IMR-90 (cell line): ENCODE results near the gene TTC23L. TPM values are rescaled to one million over a fixed set of nuclear protein-coding genes. Genes with fewer than 3 reads are reported as not detected.

ENCODE experiments used
- ATAC-seq: fragments of 200-7000 bp; cut with Tn5 transposase; 2 replicates; pipeline ENCODE4 v1.9.1; 2020; ENCODE audit warnings: low read depth, mild to moderate bottlenecking, moderate library complexity
- BruUV-seq: library from RNA; stranded (reverse); fragments of 400-500 nt; replicated peaks from 2 replicates; lab custom pipeline; 2021; lab: Mats Ljungman, UMichigan
- CTCF ChIA-PET: fragments of 300-600 bp; formaldehyde crosslinking; extraction: SDS; loops from one replicate; lab custom pipeline; 2021; ENCODE audit warnings: antibody characterized with exemption; lab: Yijun Ruan, JAX
- POLR2A ChIA-PET: fragments of 300-600 bp; sonication (Branson Sonifier 250); formaldehyde crosslinking; loops from one replicate; lab custom pipeline; 2022; ENCODE audit warnings: antibody characterized with exemption; ENCODE audit not compliant: unreplicated experiment; lab: Charles Lee
- DNase-seq: peaks from one replicate; pipeline ENCODE4 v3.0.0; 2013
- H2AFZ ChIP-seq: replicated peaks from 2 replicates; pipeline ENCODE3; 2013; ENCODE audit warnings: low read length, mild to moderate bottlenecking; ENCODE audit not compliant: poor library complexity
- H2AK5ac ChIP-seq: 2 replicates; pipeline ENCODE4 v1.6.1; 2013; ENCODE audit warnings: low read depth, low read length, inconsistent platforms
- H2AK9ac ChIP-seq: replicated peaks from 2 replicates; pipeline ENCODE3; 2013; ENCODE audit warnings: mild to moderate bottlenecking, low read depth, low read length, moderate library complexity; ENCODE audit not compliant: poor library complexity
- H2BK120ac ChIP-seq: 2 replicates; pipeline ENCODE4 v1.6.1; 2013; ENCODE audit warnings: low read depth, low read length, inconsistent platforms
- H2BK15ac ChIP-seq: 3 replicates; pipeline ENCODE4 v1.6.1; 2013; ENCODE audit warnings: low read depth, low read length, inconsistent platforms
- H2BK20ac ChIP-seq: 2 replicates; pipeline ENCODE4 v1.6.1; 2013; ENCODE audit warnings: low read depth, mild to moderate bottlenecking, inconsistent platforms, low read length, moderate library complexity
- H2BK5ac ChIP-seq: 2 replicates; pipeline ENCODE4 v1.6.1; 2013; ENCODE audit warnings: mild to moderate bottlenecking, low read depth, low read length, inconsistent platforms; ENCODE audit not compliant: poor library complexity, severe bottlenecking
- H3K14ac ChIP-seq: replicated peaks from 2 replicates; pipeline ENCODE4 v1.6.1; 2013; ENCODE audit warnings: low read depth, low read length, inconsistent platforms
- H3K18ac ChIP-seq: 2 replicates; pipeline ENCODE4 v1.6.1; 2013; ENCODE audit warnings: low read depth, low read length, control low read depth
- H3K23ac ChIP-seq: 2 replicates; pipeline ENCODE4 v1.6.1; 2013; ENCODE audit warnings: low read depth, low read length, inconsistent platforms
- H3K27ac ChIP-seq: 2 replicates; pipeline ENCODE4 v1.5.1; 2013; ENCODE audit warnings: mild to moderate bottlenecking, control low read depth, low read length; ENCODE audit not compliant: insufficient read depth
- H3K27me3 ChIP-seq: 2 replicates; pipeline ENCODE4 v1.6.1; 2013; ENCODE audit warnings: low read length; ENCODE audit not compliant: control insufficient read depth, insufficient read depth
- H3K36me3 ChIP-seq: 2 replicates; pipeline ENCODE4 v1.6.1; 2013; ENCODE audit warnings: low read length, mixed read lengths; ENCODE audit not compliant: control insufficient read depth, insufficient read depth
- H3K4ac ChIP-seq: 2 replicates; pipeline ENCODE4 v1.6.1; 2013; ENCODE audit warnings: low read depth, low read length, inconsistent platforms
- H3K4me1 ChIP-seq: 2 replicates; pipeline ENCODE4 v1.6.1; 2013; ENCODE audit warnings: low read length, mixed read lengths; ENCODE audit not compliant: control insufficient read depth, insufficient read depth
- H3K4me2 ChIP-seq: 2 replicates; pipeline ENCODE4 v1.6.1; 2013; ENCODE audit warnings: low read depth, mild to moderate bottlenecking, control low read depth, low read length, moderate library complexity
- H3K4me3 ChIP-seq: 2 replicates; pipeline ENCODE4 v1.5.1; 2013; ENCODE audit warnings: low read depth, mild to moderate bottlenecking, control low read depth, low read length, moderate library complexity; ENCODE audit not compliant: insufficient read depth
- H3K56ac ChIP-seq: 2 replicates; pipeline ENCODE4 v1.6.1; 2013; ENCODE audit warnings: low read length, inconsistent platforms; ENCODE audit not compliant: insufficient read depth; ENCODE audit errors: extremely low read depth
- H3K79me1 ChIP-seq, 2 experiments: 2 replicates each; pipeline ENCODE4 v1.6.1; 2013; ENCODE audit warnings: low read length in 2 of 2, inconsistent platforms in 1 of 2, low read depth in 1 of 2
- H3K9ac ChIP-seq: 2 replicates; pipeline ENCODE4 v1.6.1; 2013; ENCODE audit warnings: low read depth, low read length, control low read depth
- H3K9me1 ChIP-seq: 2 replicates; pipeline ENCODE4 v1.6.1; 2013; ENCODE audit warnings: low read length, inconsistent platforms; ENCODE audit not compliant: insufficient read depth
- H3K9me3 ChIP-seq: 2 replicates; pipeline ENCODE4 v1.6.1; 2013; ENCODE audit warnings: low read length; ENCODE audit not compliant: control insufficient read depth, insufficient read depth
- H4K20me1 ChIP-seq: 2 replicates; pipeline ENCODE4 v1.6.1; 2013; ENCODE audit warnings: low read length, inconsistent platforms; ENCODE audit not compliant: insufficient read depth
- H4K5ac ChIP-seq: 2 replicates; pipeline ENCODE4 v1.6.1; 2013; ENCODE audit warnings: mild to moderate bottlenecking, low read depth, low read length, control low read depth
- H4K8ac ChIP-seq, 2 experiments: 2 replicates each; pipeline ENCODE4 v1.6.1; 2013; ENCODE audit warnings: low read depth in 2 of 2, low read length in 2 of 2, control low read depth in 1 of 2, inconsistent platforms in 1 of 2
- H4K91ac ChIP-seq: 2 replicates; pipeline ENCODE4 v1.6.1; 2013; ENCODE audit warnings: low read depth, low read length, inconsistent platforms; ENCODE audit not compliant: insufficient read depth
- CEBPB ChIP-seq: IDR thresholded peaks from 2 replicates; pipeline ENCODE4 v1.6.1; 2012; ENCODE audit warnings: low read depth, low read length, improper control_type of control experiment
- CHD1 ChIP-seq: IDR thresholded peaks from 2 replicates; pipeline ENCODE4 v1.6.1; 2012; ENCODE audit warnings: low read depth, low read length, improper control_type of control experiment
- CTCF ChIP-seq: conservative IDR thresholded peaks from 2 replicates; pipeline ENCODE4 v1.5.1; 2012; ENCODE audit warnings: mild to moderate bottlenecking, low read depth, low read length, improper control_type of control experiment
- FOS ChIP-seq: fragments of 150-350 bp; IDR thresholded peaks from 2 replicates; pipeline ENCODE4 v1.6.1; 2016; ENCODE audit warnings: low read depth, low read length
- MAFK ChIP-seq: IDR thresholded peaks from 2 replicates; pipeline ENCODE4 v1.6.1; 2012; ENCODE audit warnings: low read depth, low read length, improper control_type of control experiment
- MAZ ChIP-seq: IDR thresholded peaks from 2 replicates; pipeline ENCODE4 v1.6.1; 2012; ENCODE audit warnings: low read depth, mild to moderate bottlenecking, low read length, improper control_type of control experiment, moderate library complexity, borderline replicate concordance
- MXI1 ChIP-seq: IDR thresholded peaks from 2 replicates; pipeline ENCODE4 v1.6.1; 2012; ENCODE audit warnings: low read depth, mild to moderate bottlenecking, low read length, moderate library complexity, borderline replicate concordance
- NFE2L2 ChIP-seq: fragments of 150-350 bp; IDR thresholded peaks from 2 replicates; pipeline ENCODE4 v1.6.1; 2016; ENCODE audit warnings: low read depth, mild to moderate bottlenecking, low read length
- POLR2A ChIP-seq: IDR thresholded peaks from 2 replicates; pipeline ENCODE4 v1.6.1; 2012; ENCODE audit warnings: mild to moderate bottlenecking, low read depth, low read length
- RAD21 ChIP-seq: IDR thresholded peaks from 2 replicates; pipeline ENCODE4 v1.6.1; 2012; ENCODE audit warnings: low read length, improper control_type of control experiment
- RCOR1 ChIP-seq: IDR thresholded peaks from 2 replicates; pipeline ENCODE4 v1.6.1; 2012; ENCODE audit warnings: mild to moderate bottlenecking, low read length, improper control_type of control experiment; ENCODE audit not compliant: insufficient replicate concordance
- RFX5 ChIP-seq: IDR thresholded peaks from 2 replicates; pipeline ENCODE4 v1.8.0; 2012; ENCODE audit warnings: low read depth, mild to moderate bottlenecking, low read length, moderate library complexity
- SMC3 ChIP-seq: fragments of 150-350 bp; IDR thresholded peaks from 2 replicates; pipeline ENCODE4 v1.6.1; 2016; ENCODE audit warnings: low read depth, mild to moderate bottlenecking, antibody characterized with exemption, low read length, moderate library complexity
- USF2 ChIP-seq: fragments of 150-350 bp; IDR thresholded peaks from 2 replicates; pipeline ENCODE4 v1.6.1; 2017; ENCODE audit warnings: mild to moderate bottlenecking, antibody characterized with exemption, low read length, low read depth
- dilution Hi-C: fragments of 300-500 bp; cut with HindIII; formaldehyde crosslinking; loops from one replicate; pipeline ENCODE4 v1.14.3; 2018; ENCODE audit warnings: low sequenced_read_pairs; ENCODE audit not compliant: unreplicated experiment
- in situ Hi-C: fragments of 300-500 bp; cut with MboI; formaldehyde crosslinking; loops from 3 replicates; pipeline ENCODE4 v1.14.3; 2019; ENCODE audit warnings: low sequenced_read_pairs, inconsistent platforms, mixed read lengths
- intact Hi-C: fragments of 100-400 bp; cut with micrococcal nuclease; formaldehyde crosslinking; loops from 2 replicates; pipeline ENCODE4 v1.10.0; 2022
- polyA plus RNA-seq, 3 experiments: library from polyadenylated mRNA; depleted of rRNA; stranded (reverse); fragments of >200 nt; gene quantifications; 2 replicates each; pipeline ENCODE4 v1.2.3, GENCODE V29; 2012; ENCODE audit warnings: low replicate concordance in 1 of 3
- total RNA-seq: library from RNA; depleted of rRNA; stranded (reverse); fragments of >200 nt; gene quantifications from 2 replicates; pipeline ENCODE4 v1.2.3, GENCODE V29; 2012

Gene TTC23L
- total and polyA plus RNA-seq, 2 of the 4 experiments (the other 2 are of a cell fraction), result under 0.01 TPM; not detected in 1

GRCh38 chr5:34831303-34831702 lies 7.7 kb upstream of the TTC23L start:
- no peak overlapping the region for H3K23ac ChIP-seq
- no peak overlapping the region for H4K91ac ChIP-seq
- no peak overlapping the region for H2AFZ ChIP-seq
- H2BK120ac ChIP-seq, result no peak overlapping the region
- H4K8ac ChIP-seq, result no peak overlapping the region
- H3K4me1 ChIP-seq, result peaks cover 9% of the 10 kb centered on the region; the same call in 1 of the 2 replicates
- no peaks in the 10 kb centered on the region for H3K27me3 ChIP-seq
- no peak overlapping the region for H2AK5ac ChIP-seq
- dilution Hi-C loops (no loop called here), intact Hi-C loops (no loop called here), in situ Hi-C loops (no loop called here)
- H3K9me3 ChIP-seq, result peaks cover 2% of the 10 kb centered on the region
- H4K5ac ChIP-seq, result no peak overlapping the region
- no peak overlapping the region for H3K18ac ChIP-seq
- H2BK5ac ChIP-seq, result peak overlapping the region; percentile 58
- H2BK15ac ChIP-seq, result no peak overlapping the region
- H4K20me1 ChIP-seq, result peaks cover 9% of the 10 kb centered on the region; the same call in 1 of the 2 replicates
- ChIA-PET CTCF (no interaction called here), POLR2A (interaction anchor here (0.6 kb wide), 2 partner anchors 13 to 98 kb away, joined by 15 read pairs; partner anchors contain the start of gene DNAJC21)
- no peak overlapping the region for H3K4me3 ChIP-seq
- ATAC-seq (peak; percentile 52), DNase-seq (no peak)
- no peak overlapping the region for H3K9ac ChIP-seq
- H3K4ac ChIP-seq, result no peak overlapping the region
- BruUV-seq, result no TSS peak
- no peak overlapping the region for H3K56ac ChIP-seq
- H3K4me2 ChIP-seq, result no peak overlapping the region
- no peak overlapping the region for H2BK20ac ChIP-seq
- H2AK9ac ChIP-seq, result no peak overlapping the region
- no peak overlapping the region for H3K14ac ChIP-seq
- TF ChIP-seq SMC3 (no peak), NFE2L2 (no peak), USF2 (no peak), CTCF (no peak), MAZ (no peak), RAD21 (no peak), RCOR1 (no peak), FOS (no peak), MAFK (no peak), CEBPB (no peak), RFX5 (no peak), CHD1 (no peak), POLR2A (no peak), MXI1 (no peak)
- peaks cover 30 to 45% of the 10 kb centered on the region in 2 experiments for H3K79me1 ChIP-seq
- no peak overlapping the region for H3K27ac ChIP-seq
- H3K9me1 ChIP-seq, result 0 out of 2 replicates have a peak, but pooled peaks cover 4% of the 10 kb centered on the region
- peaks cover 59% of the 10 kb centered on the region for H3K36me3 ChIP-seq
